ENCODE data around the gene CCDC187. TPM values are rescaled to one million over a fixed set of nuclear protein-coding genes. Genes with fewer than 3 reads are reported as not detected.

CCDC187 gene
- total RNA-seq, 1 experiment from 2014 or later, result not detected

GRCh38 chr9:136213733-136214132 is 90.2 kb downstream of the CCDC187 start:
- Histone ChIP-seq H3K9me3 (no peaks in the 10 kb centered on the region), H3K36me3 (peaks cover 21% of the 10 kb centered on the region), H3K27me3 (no peaks in the 10 kb centered on the region), H3K4me3 (no peak overlapping the region)
- no peak for DNase-seq

GRCh38 chr9:136212345-136212950 is 91.4 kb downstream of the CCDC187 start:
- Histone ChIP-seq H3K4me3 (no peak overlapping the region), H3K27me3 (no peaks in the 10 kb centered on the region), H3K36me3 (peaks cover 19% of the 10 kb centered on the region; the same call in 1 of the 2 replicates), H3K9me3 (no peaks in the 10 kb centered on the region)
- no peak for DNase-seq

GRCh38 chr9:136211441-136212344 is 92.2 kb downstream of the CCDC187 start:
- Histone ChIP-seq H3K27me3 (no peaks in the 10 kb centered on the region), H3K9me3 (no peaks in the 10 kb centered on the region), H3K36me3 (peaks cover 19% of the 10 kb centered on the region; the same call in 1 of the 2 replicates), H3K4me3 (no peak overlapping the region)
- no peak for DNase-seq

- Histone ChIP-seq H3K9me3 (no peaks in the 10 kb centered on the region), H3K4me3 (no peak overlapping the region), H3K27me3 (no peaks in the 10 kb centered on the region), H3K36me3 (peaks cover 16% of the 10 kb centered on the region; the same call in 1 of the 2 replicates)
- DNase-seq, result no peak
Observed at GRCh38 chr9:136211006-136211405, 92.9 kb downstream of the CCDC187 start.

GRCh38 chr9:136210276-136210675 is 93.6 kb downstream of the CCDC187 start:
- H3K36me3 ChIP-seq, result peaks cover 16% of the 10 kb centered on the region; the same call in 1 of the 2 replicates
- DNase-seq, result no peak
- no peaks in the 10 kb centered on the region for H3K27me3 ChIP-seq
- no peaks in the 10 kb centered on the region for H3K9me3 ChIP-seq
- H3K4me3 ChIP-seq, result no peak overlapping the region

GRCh38 chr9:136209786-136210185 is 94.1 kb downstream of the CCDC187 start:
- no peaks in the 10 kb centered on the region for H3K9me3 ChIP-seq
- no peaks in the 10 kb centered on the region for H3K27me3 ChIP-seq
- H3K36me3 ChIP-seq, result peaks cover 11% of the 10 kb centered on the region; the same call in 1 of the 2 replicates
- H3K4me3 ChIP-seq, result no peak overlapping the region
- DNase-seq, result no peak

GRCh38 chr9:136209232-136209631 is 94.7 kb downstream of the CCDC187 start:
- no peaks in the 10 kb centered on the region for H3K27me3 ChIP-seq
- H3K36me3 ChIP-seq, result peaks cover 6% of the 10 kb centered on the region; the same call in 1 of the 2 replicates
- H3K9me3 ChIP-seq, result no peaks in the 10 kb centered on the region
- no peak overlapping the region for H3K4me3 ChIP-seq
- no peak for DNase-seq

- Histone ChIP-seq H3K9me3 (no peaks in the 10 kb centered on the region), H3K4me3 (no peak overlapping the region), H3K27me3 (peaks cover 3% of the 10 kb centered on the region; the same call in 1 of the 2 replicates), H3K36me3 (peaks cover 2% of the 10 kb centered on the region; the same call in 1 of the 2 replicates)
- DNase-seq, result no peak
Observed at GRCh38 chr9:136208675-136209074, 95.2 kb downstream of the CCDC187 start.

GRCh38 chr9:136207616-136208015 is 96.3 kb downstream of the CCDC187 start:
- Histone ChIP-seq H3K27me3 (peaks cover 12% of the 10 kb centered on the region), H3K36me3 (peaks cover 2% of the 10 kb centered on the region; the same call in 1 of the 2 replicates), H3K9me3 (no peaks in the 10 kb centered on the region), H3K4me3 (no peak overlapping the region)
- DNase-seq, result no peak

GRCh38 chr9:136206602-136207275 is 97.2 kb downstream of the CCDC187 start:
- no peak for DNase-seq
- peaks cover 21% of the 10 kb centered on the region for H3K27me3 ChIP-seq
- no peak overlapping the region for H3K4me3 ChIP-seq
- H3K36me3 ChIP-seq, result peaks cover 2% of the 10 kb centered on the region; the same call in 1 of the 2 replicates
- H3K9me3 ChIP-seq, result no peaks in the 10 kb centered on the region

- no peak for DNase-seq
- H3K36me3 ChIP-seq, result peaks cover 2% of the 10 kb centered on the region; the same call in 1 of the 2 replicates
- H3K9me3 ChIP-seq, result no peaks in the 10 kb centered on the region
- no peak overlapping the region for H3K4me3 ChIP-seq
- H3K27me3 ChIP-seq, result peaks cover 32% of the 10 kb centered on the region
Observed at GRCh38 chr9:136205707-136205992, 98.2 kb downstream of the CCDC187 start.

- Histone ChIP-seq H3K36me3 (peaks cover 2% of the 10 kb centered on the region; the same call in 1 of the 2 replicates), H3K4me3 (no peak within 1 kb of the TSS), H3K9me3 (no peaks in the 10 kb centered on the region), H3K27me3 (peaks cover 37% of the 10 kb centered on the region)
- no peak for DNase-seq
Observed at GRCh38 chr9:136204838-136205706, 98.8 kb downstream of the CCDC187 start, which contains the start of gene LHX3. Gene LHX3, minus strand, starts transcription at chr9:136205128. Its CDS starts 116 bp downstream, at chr9:136205012.

- peaks cover 45% of the 10 kb centered on the region for H3K27me3 ChIP-seq
- no peaks in the 10 kb centered on the region for H3K9me3 ChIP-seq
- DNase-seq, result no peak
- no peak overlapping the region for H3K4me3 ChIP-seq
- H3K36me3 ChIP-seq, result no peaks in the 10 kb centered on the region; the same call in 1 of the 2 replicates
Observed at GRCh38 chr9:136204145-136204805, 99.6 kb downstream of the CCDC187 start.

- H3K27me3 ChIP-seq, result peaks cover 50% of the 10 kb centered on the region
- H3K9me3 ChIP-seq, result no peaks in the 10 kb centered on the region
- H3K36me3 ChIP-seq, result no peaks in the 10 kb centered on the region; the same call in 1 of the 2 replicates
- DNase-seq, result no peak
- H3K4me3 ChIP-seq, result no peak overlapping the region
Observed at GRCh38 chr9:136203408-136204144, 100.3 kb downstream of the CCDC187 start.
